Thoracic aorta (tissue), 2 donors: Measurements from ENCODE around the gene ATXN1. TPM values are rescaled to one million over a fixed set of nuclear protein-coding genes. Genes with fewer than 3 reads are reported as not detected.

Experiments
- ATAC-seq: fragments of 150-250 bp; one replicate; pipeline ENCODE4 v1.8.0; 2017; ENCODE audit warnings: low read depth; ENCODE audit not compliant: insufficient number of reproducible peaks, low FRiP score
- DNase-seq: peaks from one replicate; pipeline ENCODE4 v3.0.0-alpha.2; 2020; ENCODE audit warnings: low spot score
- H3K27ac ChIP-seq, 2 donors: fragments of 200-600 bp; sonication (generic); 1 replicate in 1 of 2; 2 replicates in 1 of 2; pipeline ENCODE4 v1.5.1; 2016; ENCODE audit warnings: mild to moderate bottlenecking in 2 of 2, moderate library complexity in 2 of 2
- H3K27me3 ChIP-seq: fragments of 200-600 bp; sonication (generic); replicated peaks from 2 replicates; pipeline ENCODE4 v1.6.0; 2016; ENCODE audit warnings: mild to moderate bottlenecking; ENCODE audit not compliant: insufficient read depth
- H3K36me3 ChIP-seq: fragments of 200-600 bp; sonication (generic); one replicate; pipeline ENCODE4 v1.5.1; 2016
- H3K4me1 ChIP-seq, 2 donors: fragments of 200-600 bp; sonication (generic); 1 replicate in 1 of 2; 2 replicates in 1 of 2; pipeline versions ENCODE4 v1.5.1 to v1.6.0; 2016; ENCODE audit warnings: low read depth in 2 of 2, mild to moderate bottlenecking in 1 of 2; ENCODE audit not compliant: control insufficient read depth in 1 of 2
- H3K4me3 ChIP-seq: fragments of 200-600 bp; sonication (generic); 2 replicates; pipeline ENCODE4 v1.5.1; 2016; ENCODE audit warnings: mild to moderate bottlenecking
- H3K9me3 ChIP-seq: fragments of 200-600 bp; sonication (generic); 2 replicates; pipeline ENCODE4 v1.5.1; 2016
- CTCF ChIP-seq: fragments of 200-600 bp; sonication (generic); IDR thresholded peaks from one replicate; pipeline ENCODE4 v1.5.1; 2019; ENCODE audit warnings: antibody characterized with exemption
- total RNA-seq, 2 donors: library from RNA; depleted of rRNA; stranded (reverse); fragments of >200 nt; gene quantifications; one replicate each; pipeline versions ENCODE4 v1.1.0 to v1.2.3, GENCODE V29; 2016

ATXN1 gene
- total RNA-seq, 2 donors from 2014 or later = 59.8 to 62.4 TPM

DNA sequence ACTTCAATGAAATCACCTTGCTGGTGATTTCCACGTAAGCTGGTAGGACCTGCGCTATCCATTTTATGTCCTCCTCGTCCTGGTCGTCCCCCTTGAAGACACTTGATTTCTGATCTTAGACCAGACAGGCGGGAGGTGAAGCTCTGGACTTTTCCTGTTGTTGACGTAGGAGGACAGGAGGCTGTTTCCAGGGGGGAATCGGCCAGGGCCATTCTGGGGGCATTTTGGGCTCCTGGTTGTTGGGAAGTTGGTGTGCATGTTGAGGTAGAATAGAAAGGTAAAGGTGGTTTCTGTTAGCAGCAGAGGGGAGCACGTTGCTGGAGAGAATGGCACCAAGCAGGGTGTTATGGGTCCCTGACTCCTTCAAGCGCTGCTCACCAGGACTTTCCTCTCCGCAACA lies 466.9 kb downstream of the ATXN1 start:
- ATAC-seq = no peak
- Histone ChIP-seq H3K36me3 (peaks cover 2% of the 10 kb centered on the region), H3K27me3 (no peaks in the 10 kb centered on the region), H3K4me1 (no peaks in the 10 kb centered on the region), H3K27ac (no peak overlapping the region), H3K4me3 (no peak overlapping the region), H3K9me3 (no peaks in the 10 kb centered on the region)
- no peak for TF ChIP-seq CTCF
- no peak for DNase-seq

- DNase-seq = no peak
- H3K36me3 ChIP-seq = peaks cover 2% of the 10 kb centered on the region
Observed at GRCh38 chr6:16292942-16293341, 468.3 kb downstream of the ATXN1 start.

DNA sequence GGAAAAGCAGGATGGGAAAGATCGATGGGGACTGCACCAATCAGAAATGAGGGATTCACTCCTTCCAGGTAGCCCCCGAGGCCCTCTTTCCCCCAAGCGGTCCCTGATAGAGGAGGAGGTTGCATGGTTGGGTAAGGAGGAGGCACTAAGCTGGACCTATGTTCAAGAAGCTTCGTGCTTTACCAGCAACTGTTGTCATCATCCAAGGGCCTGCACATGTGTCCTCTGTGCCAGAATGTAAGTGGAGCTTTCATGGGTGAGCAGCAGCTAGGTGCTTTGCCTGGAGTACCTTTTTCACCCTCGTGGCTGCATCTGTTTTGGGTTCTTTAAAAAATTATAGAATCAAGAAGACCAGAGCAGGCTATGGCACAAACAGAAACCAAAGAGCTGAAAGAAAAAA lies 468.8 kb downstream of the ATXN1 start:
- Histone ChIP-seq H3K4me1 (no peaks in the 10 kb centered on the region), H3K27ac (no peak overlapping the region), H3K4me3 (no peak overlapping the region), H3K27me3 (no peaks in the 10 kb centered on the region), H3K9me3 (no peaks in the 10 kb centered on the region), H3K36me3 (peaks cover 2% of the 10 kb centered on the region)
- no peak for DNase-seq
- no peak for ATAC-seq
- TF ChIP-seq CTCF = no peak

More at GRCh38 chr6:16292942-16293341, 468.3 kb downstream of the ATXN1 start:
- no peak overlapping the region for H3K27ac ChIP-seq
- no peak for TF ChIP-seq CTCF
- ATAC-seq = no peak
- no peaks in the 10 kb centered on the region for H3K27me3 ChIP-seq
- H3K4me1 ChIP-seq = no peaks in the 10 kb centered on the region
- no peaks in the 10 kb centered on the region for H3K9me3 ChIP-seq
- H3K4me3 ChIP-seq = no peak overlapping the region

DNA sequence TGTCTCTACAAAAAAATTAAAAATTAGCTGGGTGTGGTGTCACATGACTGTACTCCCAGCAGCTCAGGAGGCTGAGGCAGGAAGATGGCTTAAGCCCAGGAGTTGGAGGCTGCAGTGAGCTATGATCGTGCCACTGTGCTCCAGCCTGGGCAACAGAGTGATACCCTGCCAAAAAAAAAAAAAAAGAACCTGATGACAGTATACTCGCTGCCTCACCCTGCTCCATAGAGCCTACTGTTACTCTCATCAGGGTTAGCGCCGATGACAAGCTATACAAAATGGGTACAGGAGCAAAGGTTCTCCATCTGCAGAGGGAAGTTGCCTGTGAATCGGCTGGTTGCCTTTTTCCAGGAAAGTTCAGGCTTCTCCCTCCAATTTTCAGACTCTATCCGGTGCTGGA lies 469.5 kb downstream of the ATXN1 start:
- Histone ChIP-seq H3K4me1 (no peaks in the 10 kb centered on the region), H3K27ac (no peak overlapping the region), H3K27me3 (no peaks in the 10 kb centered on the region), H3K9me3 (no peaks in the 10 kb centered on the region), H3K36me3 (peaks cover 2% of the 10 kb centered on the region), H3K4me3 (no peak overlapping the region)
- DNase-seq (no peak), ATAC-seq (no peak)
- TF ChIP-seq CTCF = no peak

GRCh38 chr6:16288163-16288562 lies 473.1 kb downstream of the ATXN1 start:
- DNase-seq (no peak), ATAC-seq (no peak)
- no peak for TF ChIP-seq CTCF
- H3K4me3 ChIP-seq = no peak overlapping the region
- no peaks in the 10 kb centered on the region for H3K27me3 ChIP-seq
- peaks cover 2% of the 10 kb centered on the region for H3K36me3 ChIP-seq
- no peaks in the 10 kb centered on the region for H3K9me3 ChIP-seq
- H3K4me1 ChIP-seq = no peaks in the 10 kb centered on the region
- no peak overlapping the region for H3K27ac ChIP-seq
